GM19023 (cell line): Measurements from ENCODE around the gene MMP24.
"Not testable (repeated sequence)": the region's sequence is repeated elsewhere in the genome, so short reads cannot be mapped to it uniquely, and the experiment has no call there.

Source experiments
- ATAC-seq: cut with Tn5 transposase; IDR thresholded peaks from one replicate; pipeline ENCODE4 v1.9.1; 2021; ENCODE audit warnings: mild to moderate bottlenecking, moderate library complexity; ENCODE audit not compliant: unreplicated experiment

Gene MMP24

DNA sequence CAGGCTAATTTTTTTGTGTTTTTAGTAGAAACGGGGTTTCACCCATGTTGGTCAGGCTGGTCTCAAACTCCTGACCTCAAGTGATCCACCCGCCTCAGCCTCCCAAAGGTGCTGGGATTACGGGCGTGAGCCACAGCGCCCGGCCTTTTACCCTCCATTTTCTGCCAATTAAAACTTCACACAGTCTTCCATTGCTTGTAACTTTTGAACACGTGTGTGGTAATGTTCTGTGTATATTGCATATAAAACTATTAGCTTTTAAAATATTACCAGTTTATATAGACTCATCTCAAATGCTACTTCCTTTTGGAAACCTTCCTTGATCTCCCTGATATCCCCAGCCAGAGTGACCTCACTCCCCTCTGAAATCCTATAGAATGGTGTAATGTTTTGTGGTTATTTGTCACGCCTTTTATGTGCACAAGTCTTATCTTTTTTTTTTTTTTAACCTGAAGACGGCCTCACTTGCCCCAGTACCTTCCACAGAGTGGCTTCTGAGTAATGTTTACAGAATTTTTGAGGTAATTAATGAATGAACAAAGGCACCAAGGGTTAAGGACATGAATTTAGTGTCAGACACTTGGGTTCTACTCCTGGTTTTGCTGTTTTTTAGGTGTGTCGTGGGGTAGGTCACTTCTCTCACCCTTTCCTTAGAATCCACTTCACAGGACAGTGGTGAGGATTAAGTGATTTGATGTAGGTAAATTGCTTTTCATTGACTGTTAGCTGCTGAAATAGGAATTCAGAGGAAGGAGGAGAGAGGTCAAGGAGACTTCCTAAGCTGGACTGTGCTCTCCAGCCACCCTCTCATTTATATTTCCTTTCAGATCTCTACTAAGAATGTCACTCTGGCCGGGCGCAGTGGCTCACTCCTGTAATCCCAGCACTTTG is 11.2 kb upstream of the MMP24 start:
- no peak for ATAC-seq

DNA sequence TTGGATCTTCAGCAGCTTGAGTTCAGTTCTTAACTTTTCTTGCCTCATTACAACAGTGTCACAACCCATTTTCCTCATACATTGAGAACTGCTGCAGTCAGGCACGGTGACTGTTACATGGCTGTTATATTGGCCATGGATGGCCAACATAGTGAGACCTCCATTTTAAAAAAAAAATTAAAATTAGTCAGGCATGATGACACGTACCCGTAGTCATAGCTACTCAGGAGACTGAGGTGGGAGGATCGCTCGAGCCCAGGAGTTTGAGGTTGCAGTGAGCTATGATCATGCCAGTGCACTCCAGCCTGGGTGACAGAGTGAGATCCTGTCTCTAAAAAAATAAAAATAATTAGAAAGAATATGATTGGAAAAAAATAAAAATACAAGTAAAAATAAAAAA is 9.9 kb upstream of the MMP24 start:
- no peak for ATAC-seq

DNA sequence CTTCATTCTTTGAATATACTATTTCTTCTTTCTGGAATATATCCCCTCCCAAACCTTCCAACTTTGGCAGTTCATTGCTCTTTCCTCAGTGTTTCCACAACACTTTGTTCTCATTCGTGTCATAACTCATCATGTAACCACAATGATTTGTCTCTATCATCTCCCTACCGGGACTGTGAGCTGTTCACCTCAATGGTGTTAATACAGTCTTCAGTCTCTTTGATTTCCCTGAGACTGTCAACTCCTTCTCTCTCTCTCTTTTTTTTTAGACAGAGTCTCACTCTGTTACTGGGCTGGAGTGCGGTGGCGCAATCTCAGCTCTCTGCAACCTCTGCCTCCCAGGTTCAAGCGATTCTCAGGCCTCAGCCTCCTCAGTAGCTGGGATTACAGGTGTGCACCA is 2.5 kb upstream of the MMP24 start:
- ATAC-seq = no peak

DNA sequence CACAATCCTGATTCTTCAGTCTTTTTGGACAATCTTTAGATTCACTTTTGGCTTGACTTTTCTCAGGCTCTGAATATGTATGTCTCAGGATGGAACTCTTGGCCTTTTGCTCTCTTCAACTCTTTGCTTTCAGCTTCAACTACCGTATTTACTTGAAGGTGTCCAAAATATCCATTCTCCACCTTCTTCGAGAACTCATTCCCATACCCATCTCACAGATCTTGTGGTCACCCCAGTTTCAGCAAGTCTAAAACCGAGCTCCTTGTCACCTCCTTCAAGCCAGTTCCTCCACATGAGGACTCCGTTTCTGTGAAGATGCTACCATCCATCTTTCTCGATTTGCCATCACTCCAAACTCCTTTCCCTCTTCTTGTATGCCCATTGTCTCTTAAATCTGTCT is 2.0 kb upstream of the MMP24 start:
- no peak for ATAC-seq

DNA sequence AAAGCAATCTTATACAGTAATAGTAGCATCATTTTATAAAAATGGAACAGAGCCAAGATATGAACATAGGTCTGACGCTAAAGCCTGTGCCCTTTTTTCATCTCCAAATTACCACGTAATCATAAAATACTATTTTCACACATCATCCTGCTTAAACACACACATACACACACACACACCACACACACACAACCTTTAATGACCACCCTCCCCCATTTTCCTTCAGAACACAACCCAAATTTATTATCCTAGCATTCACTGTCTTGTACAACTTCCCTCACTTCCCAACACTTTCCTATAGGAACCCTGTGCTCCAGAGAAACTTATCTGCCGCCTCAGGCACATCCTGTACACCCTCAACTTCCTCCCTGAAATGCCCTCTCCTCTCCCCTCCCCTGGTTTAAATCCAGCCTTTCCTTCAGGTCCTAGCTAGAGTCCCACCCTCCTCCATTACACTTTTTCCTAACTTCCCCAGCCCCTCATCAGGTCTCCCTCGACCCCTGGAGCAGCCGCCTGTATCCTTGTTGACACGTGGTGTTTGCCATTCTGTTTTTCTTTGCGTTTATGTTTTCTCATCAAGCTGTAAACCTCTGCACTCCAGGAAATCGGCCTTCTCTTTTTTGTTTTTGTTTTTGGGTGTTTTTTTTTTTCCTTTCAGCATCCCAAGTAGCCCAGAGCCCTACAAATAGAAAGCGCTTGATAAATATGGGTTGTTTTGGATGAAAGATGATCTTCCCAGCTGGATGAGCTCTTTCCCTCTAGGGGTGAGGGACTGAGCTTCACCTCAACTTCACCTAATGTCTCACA is 968 bp upstream of the MMP24 start:
- no peak for ATAC-seq

DNA sequence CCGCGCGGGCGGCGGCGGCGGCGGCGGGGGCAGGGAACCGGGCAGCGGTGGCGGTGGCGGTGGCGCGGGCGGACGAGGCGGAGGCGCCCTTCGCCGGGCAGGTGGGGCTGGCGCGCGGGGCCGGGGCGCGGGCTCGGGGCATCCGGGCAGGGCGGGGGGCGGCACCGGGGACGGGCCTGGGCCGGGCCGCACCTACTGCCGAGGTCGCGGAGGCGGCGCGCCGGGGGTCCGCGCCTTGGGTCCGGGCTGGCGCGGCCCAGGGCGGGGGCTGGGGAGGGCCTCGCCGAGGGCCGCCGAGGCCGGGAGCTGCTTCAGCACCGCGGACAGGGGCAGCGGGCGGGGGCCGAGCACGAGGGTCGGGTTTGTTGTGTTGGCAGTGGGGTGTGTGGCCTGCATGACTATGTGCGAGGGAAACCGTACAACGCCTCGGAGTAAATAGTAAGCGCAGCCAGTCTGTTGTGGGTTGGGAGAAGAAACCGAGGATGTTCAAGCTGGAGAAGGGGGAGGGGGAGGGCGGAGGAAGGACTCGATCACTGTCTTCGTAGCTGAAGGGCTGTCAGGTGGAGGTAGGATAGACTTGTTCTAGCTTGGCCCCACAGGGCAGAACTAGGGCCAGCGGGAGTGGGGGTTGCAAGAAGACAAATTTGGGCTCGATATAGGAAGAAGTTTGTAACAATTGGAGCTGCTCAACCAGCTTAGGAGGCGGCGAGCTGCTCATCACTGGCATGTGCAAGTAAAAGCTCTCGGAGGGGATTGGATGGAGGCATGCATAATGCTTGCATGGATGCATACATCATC is 593 bp downstream of the MMP24 start:
- no peak for ATAC-seq

DNA sequence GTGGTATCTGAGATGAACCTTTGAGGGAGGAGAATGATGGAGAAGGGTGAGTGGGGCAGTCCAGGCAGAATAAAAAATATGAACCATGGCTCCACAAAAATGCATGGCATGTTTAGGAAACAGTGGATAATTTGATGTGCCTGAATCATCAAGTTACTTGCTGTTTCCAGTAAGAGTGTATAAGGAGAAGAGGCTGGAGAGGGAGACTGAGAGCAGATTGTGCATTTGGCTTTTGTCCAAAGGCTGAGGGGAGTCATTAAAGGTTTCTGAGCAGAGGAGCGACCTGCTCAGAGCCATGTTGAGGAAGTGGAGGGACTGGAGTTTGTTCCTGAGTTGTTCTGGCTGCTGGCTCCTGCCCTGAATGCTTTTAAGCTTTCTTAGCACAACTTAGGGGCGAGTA is 6.1 kb downstream of the MMP24 start:
- no peak for ATAC-seq

DNA sequence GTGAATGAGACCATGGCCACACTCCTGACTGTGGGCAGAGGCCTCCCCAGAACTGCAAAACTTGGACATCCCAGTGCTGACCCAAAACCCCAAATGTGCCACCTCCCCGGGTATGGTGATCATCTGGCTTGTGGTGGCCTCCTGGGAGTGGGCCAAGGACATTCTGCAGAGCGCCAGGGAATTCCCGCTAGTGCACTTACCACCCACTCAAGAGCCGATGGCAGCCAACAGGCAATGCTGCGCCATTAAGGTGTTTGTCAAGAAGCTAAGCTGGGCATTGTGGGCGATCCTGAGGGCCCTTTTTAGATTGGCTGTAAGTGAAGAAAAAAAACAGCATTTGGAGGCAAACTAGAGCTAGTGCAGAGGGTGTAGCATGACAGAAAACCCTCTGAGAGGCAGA is 9.4 kb downstream of the MMP24 start:
- no peak for ATAC-seq

DNA sequence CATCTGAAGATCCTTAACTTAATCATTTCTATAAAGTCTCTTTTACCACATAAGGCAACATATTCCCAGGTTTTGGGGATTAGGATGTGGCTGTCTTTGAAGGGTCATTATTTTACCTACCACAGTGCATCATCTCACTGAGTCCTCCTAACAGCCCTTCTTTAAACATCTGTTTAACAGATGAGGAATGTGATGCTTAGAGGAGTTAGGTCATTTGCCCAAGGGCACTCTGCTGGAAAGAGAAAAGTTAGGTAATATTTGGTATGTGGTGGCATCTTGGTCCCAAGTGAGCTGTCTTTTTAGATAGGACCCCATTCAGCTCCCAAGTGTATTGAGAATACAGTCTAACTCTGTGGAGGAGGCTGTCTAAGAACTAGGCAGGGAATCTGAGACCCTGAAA is 11.0 kb downstream of the MMP24 start:
- no peak for ATAC-seq

DNA sequence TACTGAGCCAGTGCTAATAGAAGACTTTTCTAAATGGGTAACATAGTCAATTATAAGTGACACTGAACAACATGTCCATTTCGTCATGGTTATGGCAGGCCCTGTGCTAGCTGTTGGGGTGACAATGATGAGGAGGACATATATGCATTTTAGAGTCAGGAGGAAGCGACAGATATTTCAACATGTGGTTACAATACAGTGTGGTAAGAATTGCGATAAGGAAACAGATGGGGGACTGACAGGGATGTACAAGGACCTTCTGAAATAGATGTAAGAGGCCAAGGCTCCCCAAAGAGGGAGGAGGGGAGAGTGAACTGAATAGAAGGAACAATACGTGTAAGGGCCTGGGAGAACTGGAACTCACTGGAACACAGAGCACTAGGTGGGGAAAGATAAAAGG is 11.7 kb downstream of the MMP24 start:
- ATAC-seq = no peak

DNA sequence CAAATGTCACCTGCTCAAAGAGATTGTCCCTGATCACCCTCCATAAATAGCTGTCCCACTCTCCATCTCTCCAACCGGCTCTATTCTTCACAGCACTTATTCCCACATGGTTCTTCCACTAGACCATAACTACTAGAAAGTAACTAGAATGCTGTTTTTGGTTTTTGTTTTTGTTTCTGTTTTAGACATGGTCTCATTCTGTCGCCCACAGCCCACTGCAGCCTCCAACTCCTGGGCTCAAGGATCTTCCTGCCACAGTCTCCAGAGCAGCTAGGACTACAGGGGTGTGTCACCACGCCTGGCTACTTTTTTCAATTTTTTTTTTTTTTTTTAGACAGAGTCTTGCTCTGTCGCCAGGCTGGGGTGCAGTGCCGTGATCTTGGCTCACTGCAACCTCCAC is 12.2 kb downstream of the MMP24 start:
- no peak for ATAC-seq

DNA sequence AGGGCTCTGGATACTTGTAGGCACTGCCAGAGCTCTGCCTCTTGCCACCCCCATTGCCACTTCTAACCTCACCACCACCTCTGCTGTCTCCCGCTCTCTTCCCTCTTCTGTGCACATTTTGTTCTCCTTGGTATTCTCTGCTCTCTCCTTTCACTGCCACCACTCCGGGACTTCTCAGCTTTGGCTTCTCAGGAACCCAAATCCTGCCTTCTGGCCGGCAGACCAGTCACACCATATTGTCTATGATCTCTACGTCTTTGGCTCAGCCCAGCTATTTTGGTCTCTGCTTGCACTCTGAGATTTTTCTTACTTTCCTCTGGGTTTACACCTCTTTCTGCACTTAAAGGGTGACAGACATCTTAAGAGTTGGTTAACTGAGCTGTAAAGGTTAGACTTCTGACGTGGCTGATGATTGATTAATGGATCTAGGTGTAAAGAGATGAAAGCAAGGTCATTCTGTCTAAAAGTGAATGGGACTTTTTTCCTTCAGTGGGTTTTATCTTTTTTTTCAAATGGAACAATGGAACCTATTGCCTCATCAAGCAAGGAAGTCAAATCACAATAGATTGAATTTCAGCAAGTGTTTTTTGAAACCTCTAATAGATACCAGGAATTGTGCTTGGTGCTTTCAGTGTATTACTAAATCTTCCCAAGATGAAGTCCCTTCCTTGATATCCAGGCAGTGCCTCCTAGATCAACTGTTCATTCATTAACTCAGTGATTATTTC is 13.8 kb downstream of the MMP24 start:
- ATAC-seq = no peak

DNA sequence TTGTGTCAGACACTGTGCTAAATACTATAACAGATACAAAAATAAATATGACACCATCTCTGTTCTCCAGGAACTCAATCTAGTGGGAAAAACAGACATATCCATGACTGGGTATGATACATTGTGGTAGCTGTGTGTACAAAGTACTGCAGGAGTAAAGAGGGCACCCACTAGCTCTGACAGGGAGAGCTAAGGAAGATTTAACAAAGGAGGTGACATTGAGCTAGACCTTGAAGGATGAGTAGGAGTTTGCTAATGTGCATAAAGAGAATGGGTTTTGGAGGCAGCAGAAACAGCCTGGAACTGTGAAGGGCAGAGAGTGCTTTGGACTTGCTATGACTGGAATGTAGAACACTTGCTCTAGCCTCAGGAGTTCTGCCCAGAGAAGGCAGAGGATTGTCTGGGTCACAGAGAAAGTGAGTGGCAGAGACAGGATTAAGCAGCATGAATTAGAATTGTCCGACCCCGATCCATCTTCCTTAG is 14.4 kb downstream of the MMP24 start:
- no peak for ATAC-seq

DNA sequence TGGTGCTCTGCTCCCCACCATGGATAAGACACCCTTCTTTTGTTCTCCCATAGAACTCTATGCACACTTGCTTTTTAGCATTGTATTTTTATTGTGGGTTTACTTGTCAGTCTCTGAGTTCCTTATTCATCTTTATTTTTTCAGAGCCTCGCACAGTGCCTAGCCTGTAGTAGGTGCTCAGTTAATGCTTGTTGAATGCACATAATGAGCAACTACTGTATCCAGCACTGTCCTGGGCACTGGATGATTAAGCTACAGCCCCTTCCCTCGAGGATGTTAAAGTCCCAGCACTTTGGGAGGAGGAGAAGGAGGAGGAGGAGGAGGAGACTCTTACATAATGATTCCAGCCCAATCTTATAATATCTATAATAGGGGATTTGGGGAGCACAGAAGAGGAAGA is 16.8 kb downstream of the MMP24 start:
- no peak for ATAC-seq

DNA sequence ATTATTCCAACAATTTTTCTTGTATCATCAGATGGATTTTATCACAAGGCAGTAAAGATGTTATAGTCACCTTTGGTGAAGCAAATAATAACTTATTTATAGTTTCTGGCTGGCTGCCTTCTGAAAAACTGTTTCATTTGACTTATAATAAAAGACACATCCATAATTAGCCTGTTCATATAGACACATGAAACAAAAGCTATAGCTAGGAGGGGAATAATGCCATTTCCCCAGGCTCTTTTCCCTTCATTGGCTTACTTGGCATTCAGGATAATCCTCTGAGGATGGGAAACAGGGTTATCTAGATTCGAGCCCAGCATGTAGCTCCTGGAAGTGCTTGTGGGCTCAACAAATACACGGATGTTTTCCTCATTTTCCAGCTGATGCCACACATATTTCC is 17.5 kb downstream of the MMP24 start:
- ATAC-seq = no peak

DNA sequence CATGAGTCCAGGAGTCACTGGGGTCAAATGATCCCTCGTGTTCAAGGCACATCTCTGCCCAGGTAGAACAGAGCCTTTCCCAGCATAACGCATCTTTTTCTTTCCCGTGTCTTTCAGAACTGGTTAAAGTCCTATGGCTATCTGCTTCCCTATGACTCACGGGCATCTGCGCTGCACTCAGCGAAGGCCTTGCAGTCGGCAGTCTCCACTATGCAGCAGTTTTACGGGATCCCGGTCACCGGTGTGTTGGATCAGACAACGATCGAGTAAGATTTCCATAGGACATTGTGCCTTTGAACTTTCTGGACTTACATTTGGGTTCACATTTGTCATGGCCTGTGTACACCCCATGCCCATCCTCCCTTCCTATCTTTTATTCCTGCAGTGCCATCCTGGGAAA is 20.2 kb downstream of the MMP24 start:
- no peak for ATAC-seq

DNA sequence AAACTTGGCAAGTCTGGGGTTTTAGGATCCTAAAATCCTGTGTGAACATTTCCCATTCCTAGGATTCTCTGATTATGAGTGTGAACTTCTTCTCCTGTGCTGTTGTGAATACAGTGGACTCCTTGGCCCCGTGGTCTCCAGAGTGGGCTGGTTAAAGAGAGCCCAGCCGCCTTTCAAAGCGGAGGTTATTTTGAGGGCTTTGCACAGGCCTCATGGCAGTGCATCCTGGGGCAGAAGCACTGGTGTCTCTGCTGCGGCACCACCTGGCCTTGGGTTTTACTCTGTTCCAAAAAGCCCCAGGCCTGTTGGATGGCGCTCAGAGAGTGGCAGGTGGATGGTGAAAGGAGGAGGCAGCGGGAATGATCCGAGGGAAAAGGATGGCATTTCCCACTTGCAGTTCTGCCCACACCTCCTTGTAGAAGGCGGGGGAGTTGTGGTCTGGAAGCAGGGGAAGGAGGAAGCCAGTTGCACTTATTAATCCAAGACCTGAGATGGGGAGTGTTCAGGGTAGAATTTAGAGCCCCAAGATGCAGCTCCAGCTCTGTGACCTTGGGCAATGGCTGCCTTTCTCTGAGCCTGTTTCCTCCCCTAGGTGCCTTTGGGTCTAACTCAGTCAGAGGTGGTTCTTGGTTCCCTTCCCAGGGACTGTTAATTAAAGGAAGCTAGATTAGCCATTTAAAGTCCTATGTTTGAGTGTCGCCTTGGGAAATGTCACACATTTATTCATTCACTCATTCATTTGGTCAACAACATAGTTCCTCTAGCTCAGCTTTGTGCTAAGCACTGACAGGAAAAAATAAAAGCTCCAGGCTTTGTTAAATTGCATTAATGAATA is 22.4 kb downstream of the MMP24 start:
- ATAC-seq = no peak

DNA sequence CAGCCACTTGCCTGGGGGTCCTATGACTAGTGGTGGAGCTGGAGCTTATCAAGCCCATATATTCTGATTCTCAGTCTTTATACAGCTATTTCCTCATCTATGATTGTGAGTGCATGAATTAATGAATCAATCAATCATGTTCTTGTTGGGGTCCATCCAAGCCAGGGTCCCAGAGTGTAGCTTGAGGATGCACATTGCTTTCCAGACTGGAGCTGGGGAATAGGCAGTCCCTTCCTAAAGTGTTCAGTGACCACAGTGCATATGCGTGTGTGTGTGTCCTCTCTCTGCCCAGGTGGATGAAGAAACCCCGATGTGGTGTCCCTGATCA is 25.1 kb downstream of the MMP24 start:
- ATAC-seq = no peak

DNA sequence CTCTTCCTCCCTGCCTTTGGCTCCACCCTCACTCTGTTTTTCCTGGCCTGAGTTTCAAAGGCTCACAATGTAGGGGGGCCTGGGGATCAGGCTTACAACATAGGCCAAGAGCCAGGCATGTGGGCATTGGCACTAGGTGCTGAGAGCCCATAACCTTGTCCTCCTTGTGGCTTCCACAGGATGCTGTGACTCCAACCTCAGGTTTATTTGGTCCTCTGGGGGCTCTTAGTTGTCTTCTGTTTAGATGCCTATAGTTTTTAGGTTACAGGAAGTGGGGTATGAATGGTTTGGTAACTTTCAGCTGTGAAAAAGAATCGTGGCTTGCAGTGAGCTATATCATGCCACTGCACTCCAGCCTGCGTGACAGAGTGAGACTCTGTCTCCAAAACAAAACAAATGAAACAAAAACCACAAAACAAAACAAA is 25.6 kb downstream of the MMP24 start:
- ATAC-seq = no peak

DNA sequence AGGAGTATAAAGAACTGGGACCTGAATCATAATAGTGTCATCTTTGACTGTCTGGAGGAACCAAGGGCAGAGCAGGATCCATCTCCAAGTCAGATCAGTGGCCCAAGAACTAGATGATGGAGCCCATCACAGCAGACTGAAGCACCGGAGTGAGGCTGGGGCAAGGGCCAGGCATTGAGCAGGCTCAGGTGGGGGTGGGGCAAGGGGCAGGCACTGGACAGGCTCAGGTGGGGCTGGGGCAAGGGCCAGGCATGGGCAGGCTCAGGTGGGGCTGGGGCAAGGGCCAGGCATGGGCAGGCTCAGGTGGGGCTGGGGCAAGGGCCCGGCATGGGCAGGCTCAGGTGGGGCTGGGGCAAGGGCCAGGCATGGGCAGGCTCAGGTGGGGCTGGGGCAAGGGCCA is 26.1 kb downstream of the MMP24 start:
- not testable (repeated sequence) for ATAC-seq
